Skin of body (tissue), 2 donors: ENCODE results near the gene GRIP2. TPM values are rescaled to one million over a fixed set of nuclear protein-coding genes. Genes with fewer than 3 reads are reported as not detected.
A peak's percentile ranks its signal among the peaks of the same experiment; 100 is the strongest.

ENCODE experiments used
- DNase-seq: peaks from one replicate; lab custom pipeline; 2025; lab: John Stamatoyannopoulos, UW
- total RNA-seq: library from RNA; depleted of rRNA; stranded (reverse); fragments of >200 nt; gene quantifications from one replicate; pipeline ENCODE4 v1.2.3, GENCODE V29; 2014

GRIP2 gene
- total RNA-seq, 1 donor from 2014 or later, result 2.4 TPM

DNA sequence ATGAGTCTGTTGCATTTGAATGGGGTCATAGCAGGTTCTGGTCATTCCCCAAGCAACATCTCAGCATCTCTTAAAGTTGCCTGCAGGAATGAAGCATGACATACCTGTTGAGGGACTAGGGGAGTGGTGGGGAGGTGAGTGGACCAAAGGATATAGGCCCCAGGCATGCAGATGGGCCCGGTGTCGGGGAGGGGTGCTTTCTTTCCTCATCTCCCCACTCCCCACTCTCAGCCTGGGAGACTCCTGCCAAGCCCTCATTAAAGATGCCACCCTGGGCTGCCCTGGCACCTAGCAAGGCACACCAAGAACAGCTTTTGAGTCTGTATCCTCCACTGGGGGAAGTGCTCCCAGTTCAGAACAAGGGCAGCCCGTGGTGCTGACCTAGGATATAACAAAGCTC is 54.2 kb downstream of the GRIP2 start:
- no peak for DNase-seq

DNA sequence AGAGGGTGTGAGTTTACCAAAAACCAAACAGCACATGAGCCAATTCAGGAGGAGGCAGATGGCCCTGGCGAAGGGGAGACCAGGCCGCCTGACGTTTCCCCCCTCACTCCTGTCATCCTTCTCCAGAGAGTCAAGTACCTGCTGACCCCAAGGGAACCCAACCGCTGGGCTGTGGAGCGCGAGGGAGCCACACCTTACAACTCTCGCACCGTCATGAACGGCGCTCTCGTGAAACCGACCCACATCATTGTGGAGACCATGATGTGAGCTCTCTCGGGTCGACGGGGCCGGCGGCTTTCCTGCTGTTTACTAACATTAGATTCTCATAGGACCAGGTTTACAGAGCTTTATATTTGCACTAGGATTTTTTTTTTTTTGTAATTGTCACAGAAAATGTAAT is 55.4 kb downstream of the GRIP2 start:
- no peak for DNase-seq

DNA sequence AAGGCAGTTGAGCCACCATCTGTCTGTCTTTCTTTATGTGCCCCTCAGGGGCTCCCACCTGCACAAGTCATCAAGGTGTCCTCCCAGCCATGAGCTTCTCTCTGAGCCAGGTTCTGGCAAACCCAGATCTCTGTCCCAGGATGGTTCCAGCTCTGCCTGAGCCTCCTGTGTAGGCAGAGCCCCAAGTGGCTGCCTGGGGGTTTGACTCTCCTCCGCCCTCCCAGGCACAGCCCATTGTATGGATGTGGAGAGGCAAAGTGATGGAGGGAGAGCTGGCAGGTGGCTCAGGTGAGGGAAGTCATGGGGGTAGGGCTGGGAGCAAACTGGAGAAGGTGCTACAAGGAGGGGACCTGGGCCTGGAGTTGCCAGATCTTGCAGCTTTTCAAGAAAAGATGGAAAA is 56.9 kb downstream of the GRIP2 start:
- DNase-seq, result no peak

- DNase-seq, result peak; percentile 15
These were observed 57.8 kb downstream of the GRIP2 start for GRCh38 chr3:14482271-14482721.

GRCh38 chr3:14481646-14482036 is 58.5 kb downstream of the GRIP2 start:
- DNase-seq, result no peak

GRCh38 chr3:14481018-14481645 is 59.0 kb downstream of the GRIP2 start:
- no peak for DNase-seq

DNA sequence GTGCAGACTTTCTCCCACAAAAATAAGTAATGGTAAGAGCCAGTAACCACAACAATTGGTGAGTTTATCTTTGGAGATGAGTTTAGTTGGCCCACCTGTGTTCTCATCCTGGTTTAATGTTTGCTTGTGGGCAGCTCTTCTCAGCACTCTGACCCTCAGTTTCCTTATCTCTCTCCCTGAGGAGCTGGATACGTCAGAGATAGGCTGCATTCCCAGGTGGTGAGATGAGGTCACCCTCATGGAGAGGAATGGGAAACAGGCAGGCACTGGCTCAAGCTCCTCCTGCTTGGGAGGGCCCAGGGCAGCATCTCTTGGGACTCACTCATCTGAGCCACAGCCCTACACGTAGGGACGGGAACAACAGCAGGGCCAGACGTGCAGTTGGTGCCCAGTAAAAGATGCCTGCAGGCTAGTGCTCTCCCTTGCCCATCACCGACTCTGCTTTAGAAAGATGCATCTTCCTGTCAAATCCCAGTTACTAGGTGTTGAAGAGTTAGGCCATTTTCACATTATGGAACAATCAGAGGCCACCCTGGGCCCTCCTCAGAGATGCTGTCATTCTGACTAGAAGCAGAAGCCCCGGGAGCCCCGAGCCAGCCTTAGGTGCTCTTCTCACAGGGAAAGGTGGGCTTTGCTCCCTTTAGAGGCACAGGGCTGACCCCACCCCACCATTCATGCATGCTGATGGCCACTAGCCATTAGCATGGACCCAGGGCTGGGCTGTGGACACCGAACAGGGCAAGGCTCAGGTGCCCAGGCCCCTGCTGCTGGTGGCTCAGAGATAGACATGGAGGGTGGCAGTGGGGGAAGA is 59.7 kb downstream of the GRIP2 start:
- DNase-seq, result no peak

DNA sequence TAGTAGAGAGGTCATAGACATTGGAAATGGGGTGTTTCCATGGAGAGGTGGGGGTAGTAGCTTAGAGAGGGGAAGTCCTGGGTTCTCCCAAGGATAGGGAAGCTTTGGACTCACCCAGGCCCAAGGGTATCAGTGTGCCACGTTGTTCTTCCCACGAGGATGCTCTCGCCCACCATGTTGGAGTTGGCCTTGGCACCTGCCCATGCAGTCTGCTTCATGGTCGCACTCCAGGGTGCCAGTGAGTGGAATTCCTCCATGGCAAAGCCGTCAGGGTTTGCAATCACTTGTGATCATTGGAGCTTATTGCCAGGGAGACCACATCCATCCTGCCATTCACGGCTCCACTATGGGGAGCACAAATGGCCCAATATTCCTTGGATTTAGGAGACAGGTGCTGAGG is 60.6 kb downstream of the GRIP2 start:
- no peak for DNase-seq

GRCh38 chr3:14478956-14479550 is 61.1 kb downstream of the GRIP2 start:
- no peak for DNase-seq

DNA sequence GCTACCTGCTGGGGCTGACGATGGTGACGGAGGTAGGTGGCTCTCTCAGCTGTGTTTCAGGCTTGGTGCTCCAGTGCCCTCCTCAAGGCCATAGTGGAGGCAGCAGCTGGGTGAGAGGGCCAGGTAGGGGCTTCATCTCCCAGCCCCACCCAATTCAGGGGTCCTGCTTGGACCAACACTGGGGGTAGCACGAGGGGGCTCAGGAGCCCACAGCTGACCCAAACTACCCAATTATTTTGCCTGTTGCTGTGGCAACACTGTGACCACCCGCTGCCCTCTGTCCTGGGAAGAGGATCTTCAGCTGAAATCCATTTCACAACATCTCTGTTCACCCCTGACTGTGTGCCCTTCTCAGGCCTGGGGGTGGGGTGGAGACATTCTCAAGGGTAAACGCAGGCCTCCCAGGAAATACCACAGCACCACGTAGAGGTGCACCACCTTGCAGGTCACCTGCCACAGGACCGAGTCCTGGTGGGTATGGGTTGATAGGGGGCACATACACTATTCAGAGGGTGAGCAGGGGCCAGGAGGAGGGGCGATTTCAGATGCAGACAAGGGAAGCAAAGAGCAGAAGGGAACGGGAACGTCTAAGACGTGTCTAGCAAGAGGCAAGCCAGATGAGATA is 62.7 kb downstream of the GRIP2 start:
- no peak for DNase-seq

DNA sequence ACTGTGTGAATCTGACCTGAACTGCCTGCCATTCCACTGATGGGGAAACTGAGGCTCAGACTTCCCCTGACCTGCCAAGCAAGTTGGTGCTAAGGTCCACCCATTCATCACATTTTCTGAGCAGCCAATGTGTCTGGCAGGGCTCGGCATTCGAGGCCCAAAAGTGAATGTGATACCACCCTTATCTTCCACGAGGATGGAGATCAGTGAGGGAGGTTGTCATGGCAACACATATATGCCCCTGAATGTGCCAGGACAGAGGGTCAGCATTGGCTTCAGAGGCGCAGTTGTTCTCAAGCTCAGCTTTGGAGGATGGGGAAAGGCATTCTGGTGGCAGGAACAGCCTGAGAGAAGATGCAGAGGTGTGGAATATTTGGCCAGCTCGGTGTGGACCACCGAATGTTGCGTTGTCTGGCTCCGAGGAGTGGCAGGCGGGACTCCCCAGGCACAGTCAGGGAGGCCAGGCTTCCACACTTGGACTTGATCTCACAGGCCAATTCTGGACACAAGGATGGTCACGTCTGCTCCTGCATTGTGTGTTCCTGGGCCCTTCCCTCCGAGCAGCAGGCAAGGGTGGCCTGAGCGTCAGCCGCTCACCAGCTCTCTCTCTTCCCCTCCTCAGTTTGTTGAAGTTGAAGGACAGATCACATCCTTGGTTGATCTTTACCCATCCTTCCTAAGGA is 63.4 kb downstream of the GRIP2 start:
- no peak for DNase-seq

DNA sequence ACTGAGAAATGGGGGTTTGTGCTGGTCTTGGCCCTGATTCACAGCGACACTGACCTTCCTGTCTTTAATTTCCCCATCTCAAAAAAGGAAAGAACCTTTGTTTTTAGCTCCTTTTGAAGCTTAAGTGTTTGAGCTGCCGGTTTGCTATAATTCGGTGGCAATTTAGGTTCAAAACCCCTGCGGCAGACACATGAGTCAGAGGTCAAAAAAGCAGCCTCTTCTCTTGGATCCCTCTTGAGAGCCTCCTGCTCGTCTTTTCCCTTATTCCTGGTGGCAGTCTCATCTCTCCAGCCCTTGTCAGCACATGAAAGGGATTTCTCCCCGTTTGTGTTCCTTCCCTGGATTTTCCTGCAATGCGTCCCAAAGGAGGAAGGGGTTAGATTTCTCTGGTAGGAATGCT is 64.5 kb downstream of the GRIP2 start:
- DNase-seq, result no peak

GRCh38 chr3:14474363-14475081 is 65.6 kb downstream of the GRIP2 start:
- no peak for DNase-seq

- peak; percentile 27 for DNase-seq
These were observed 66.7 kb downstream of the GRIP2 start for GRCh38 chr3:14473411-14473891.

DNA sequence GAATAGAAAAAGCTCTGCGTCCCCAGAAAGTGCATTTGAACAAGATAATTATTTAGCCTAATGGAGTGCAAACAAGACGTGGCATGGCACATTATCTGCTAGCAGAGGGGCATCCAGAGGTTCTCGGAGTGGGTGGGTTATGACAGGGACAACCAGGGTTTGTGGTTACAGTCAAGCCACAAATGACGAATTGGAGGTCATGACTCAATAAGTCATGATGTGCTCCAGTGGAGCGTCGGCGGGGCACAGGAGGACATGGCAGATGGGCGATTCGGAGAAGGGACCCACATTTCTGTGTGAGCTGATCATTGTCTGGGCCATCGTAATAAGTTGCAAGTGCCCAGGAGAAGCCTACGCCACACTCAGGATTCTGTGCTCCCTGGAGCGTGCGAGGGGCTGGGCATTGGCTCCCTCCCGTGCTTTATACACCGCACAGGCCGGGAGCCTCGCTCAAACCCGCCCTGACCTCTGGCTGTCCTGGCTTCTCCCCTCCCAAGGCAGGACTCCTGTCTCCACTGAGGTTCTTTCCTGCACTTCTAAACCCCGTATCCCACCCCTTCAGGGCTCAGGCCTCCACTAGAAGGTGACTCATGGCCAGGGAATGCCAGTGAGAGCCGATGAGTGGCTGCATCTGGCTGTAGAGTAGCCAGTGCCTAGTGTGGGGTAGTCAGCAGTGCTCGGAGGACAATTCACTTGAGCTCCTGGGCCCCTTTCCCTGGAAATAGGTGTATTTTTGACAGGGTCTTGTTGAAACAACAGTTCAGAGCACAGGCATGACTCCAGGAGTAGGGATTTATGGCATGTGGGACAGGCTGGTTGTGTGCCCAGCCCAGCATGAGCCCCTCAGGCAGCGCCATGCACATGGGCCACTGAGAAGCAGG is 67.4 kb downstream of the GRIP2 start:
- DNase-seq, result no peak

DNA sequence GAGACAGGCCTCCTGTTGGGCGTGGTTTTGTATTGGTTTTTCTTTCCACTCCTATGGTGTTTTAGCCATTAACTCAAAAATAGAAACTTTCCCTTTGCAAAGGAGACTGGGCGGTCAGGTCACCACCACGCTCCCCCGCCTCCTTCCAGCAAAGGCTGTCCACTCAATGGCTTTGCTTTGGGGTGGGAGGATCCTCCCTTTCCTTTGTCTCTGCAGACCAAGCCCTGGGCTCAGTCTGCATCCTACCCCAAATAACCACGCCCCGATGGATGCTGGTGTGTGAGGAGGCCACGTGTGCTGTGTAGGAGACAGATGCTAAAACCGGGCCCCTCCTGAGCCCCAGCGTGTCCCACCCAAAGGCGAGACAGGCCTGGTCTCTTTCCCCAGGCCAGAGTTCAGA is 68.5 kb downstream of the GRIP2 start:
- DNase-seq, result no peak

- no peak for DNase-seq
These were observed 69.1 kb downstream of the GRIP2 start for GRCh38 chr3:14471016-14471415.

GRCh38 chr3:14470461-14470860 is 69.7 kb downstream of the GRIP2 start:
- DNase-seq, result no peak

- no peak for DNase-seq
These were observed 71.5 kb downstream of the GRIP2 start for GRCh38 chr3:14468621-14468981.
